HG03045 (cell line): ENCODE results near the gene ITPR1.

Experiments used
- ATAC-seq: cut with Tn5 transposase; IDR thresholded peaks from one replicate; pipeline ENCODE4 v1.9.1; 2021; ENCODE audit warnings: mild to moderate bottlenecking, moderate library complexity; ENCODE audit not compliant: unreplicated experiment

Gene ITPR1

GRCh38 chr3:4864503-4864902, 371.4 kb downstream of the ITPR1 start:
- ATAC-seq: no peak

- ATAC-seq: no peak
Measured at GRCh38 chr3:4865714-4866113, 372.6 kb downstream of the ITPR1 start.

- ATAC-seq: no peak
Measured at GRCh38 chr3:4866866-4867265, 373.7 kb downstream of the ITPR1 start.

GRCh38 chr3:4877173-4877787, 384.1 kb downstream of the ITPR1 start:
- no peak for ATAC-seq

- ATAC-seq: no peak
Measured at GRCh38 chr3:4880850-4881249, 387.7 kb downstream of the ITPR1 start.

- ATAC-seq: no peak
Measured at GRCh38 chr3:4882548-4882947, 389.4 kb downstream of the ITPR1 start.

- no peak for ATAC-seq
Measured at GRCh38 chr3:4883011-4883410, 389.9 kb downstream of the ITPR1 start.

GRCh38 chr3:4884888-4885287, 391.7 kb downstream of the ITPR1 start:
- ATAC-seq: no peak

GRCh38 chr3:4885316-4885715, 392.2 kb downstream of the ITPR1 start:
- ATAC-seq: no peak

- no peak for ATAC-seq
Measured at GRCh38 chr3:4886448-4886847, 393.3 kb downstream of the ITPR1 start.

- ATAC-seq: no peak
Measured at GRCh38 chr3:4887177-4887576, 394.0 kb downstream of the ITPR1 start.

- peak; percentile 80 for ATAC-seq
Measured at GRCh38 chr3:4888913-4889846, 396.0 kb downstream of the ITPR1 start.

- ATAC-seq: no peak
Measured at GRCh38 chr3:4889896-4890295, 396.7 kb downstream of the ITPR1 start.

GRCh38 chr3:4894891-4895530, 401.9 kb downstream of the ITPR1 start:
- no peak for ATAC-seq

- ATAC-seq: no peak
Measured at GRCh38 chr3:4895838-4896237, 402.7 kb downstream of the ITPR1 start.
